ENCODE measurements around the gene CCT2.

- TF ChIP-seq EZH2 (IDR thresholded peaks at IDR 0.05; ENCODE audit: insufficient read depth, low read length) (no peak), CTCF (IDR thresholded peaks at IDR 0.05; ENCODE audit: insufficient read depth, low read depth, low read length) (no peak)
Measured at GRCh38 chr12:69600804-69601203, 15.5 kb downstream of the CCT2 start.

Measured in astrocyte (in vitro differentiated cells and primary cell).